HepG2 (cell line): ENCODE measurements around the gene C3orf80.

ENCODE experiments used
- BRF2 ChIP-seq: sonication (generic); formaldehyde crosslinking; IDR thresholded peaks from 2 replicates; pipeline ENCODE4 v1.8.1; 2022; ENCODE audit warnings: mild to moderate bottlenecking, missing genetic modification reagents
- CTCF ChIP-seq: sonication (generic); formaldehyde crosslinking; IDR thresholded peaks from 2 replicates; pipeline ENCODE4 v1.5.0; 2020; ENCODE audit warnings: mild to moderate bottlenecking, missing genetic modification reagents, moderate library complexity
- EZH2 ChIP-seq: conservative IDR thresholded peaks from 2 replicates; pipeline ENCODE4 v1.6.1; 2012; ENCODE audit warnings: mild to moderate bottlenecking, low read depth, low read length, moderate library complexity
- GATAD2A ChIP-seq: IDR thresholded peaks from 2 replicates; pipeline ENCODE4 v1.6.1; 2016
- POLR2A ChIP-seq, 2 experiments: IDR thresholded peaks; 2 replicates each; pipeline ENCODE4 v1.6.1; 2011; ENCODE audit warnings: low read depth in 2 of 2, low read length in 2 of 2, mild to moderate bottlenecking in 1 of 2, moderate library complexity in 1 of 2; ENCODE audit not compliant: insufficient read depth in 1 of 2
- POLR2AphosphoS5 ChIP-seq: IDR thresholded peaks from 2 replicates; pipeline ENCODE4 v1.6.1; 2012; ENCODE audit warnings: low read depth, low read length

GRCh38 chr3:160192310-160193029 lies 32.8 kb upstream of the C3orf80 start:
- TF ChIP-seq EZH2 (no peak), POLR2AphosphoS5 (no peak), POLR2A (IDR thresholded peaks at IDR 0.05; ENCODE audit: insufficient read depth in 1 of 2, low read depth in 2 of 2, low read length in 2 of 2) (no peak), GATAD2A (CRISPR knock-in tag) (no peak), BRF2 (CRISPR knock-in tag) (no peak), CTCF (CRISPR knock-in tag) (no peak)
